Stromal cell of bone marrow (primary cell): Measurements from ENCODE around the gene HMCES.
A peak's percentile ranks its signal among the peaks of the same experiment; 100 is the strongest.

ENCODE experiments used
- DNase-seq: peaks from one replicate; pipeline ENCODE4 v3.0.0-alpha.2; 2012; ENCODE audit warnings: low read depth

The HMCES gene, protein sequence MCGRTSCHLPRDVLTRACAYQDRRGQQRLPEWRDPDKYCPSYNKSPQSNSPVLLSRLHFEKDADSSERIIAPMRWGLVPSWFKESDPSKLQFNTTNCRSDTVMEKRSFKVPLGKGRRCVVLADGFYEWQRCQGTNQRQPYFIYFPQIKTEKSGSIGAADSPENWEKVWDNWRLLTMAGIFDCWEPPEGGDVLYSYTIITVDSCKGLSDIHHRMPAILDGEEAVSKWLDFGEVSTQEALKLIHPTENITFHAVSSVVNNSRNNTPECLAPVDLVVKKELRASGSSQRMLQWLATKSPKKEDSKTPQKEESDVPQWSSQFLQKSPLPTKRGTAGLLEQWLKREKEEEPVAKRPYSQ

DNA sequence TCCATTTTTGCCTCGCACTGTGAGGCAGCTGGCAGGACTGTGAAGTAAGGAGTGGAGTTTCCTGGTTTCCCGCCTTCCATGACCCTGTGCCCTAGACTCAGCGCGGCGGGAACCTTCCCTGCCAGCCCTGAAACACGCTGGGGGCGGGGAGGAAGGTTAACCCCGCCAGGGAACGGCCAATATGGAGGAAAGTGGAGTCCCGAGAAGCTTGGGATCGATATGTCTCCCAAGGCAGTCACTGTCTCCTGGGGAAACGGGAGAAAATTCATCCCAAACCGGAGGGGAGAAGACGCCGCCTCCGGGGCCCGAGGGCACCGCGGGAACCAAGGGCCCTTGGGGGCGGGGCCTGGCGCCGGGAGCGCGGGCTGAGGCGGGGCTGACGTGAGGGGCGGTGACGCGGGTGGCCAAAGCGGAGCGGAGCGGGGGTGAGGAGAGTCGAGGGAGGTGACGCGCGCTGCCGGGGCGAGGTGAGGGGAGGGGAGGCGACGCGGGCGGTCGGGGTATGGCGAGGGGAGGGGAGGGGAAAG is at the start of gene HMCES:
HMCES (plus strand) TSS at position 432 of the 527 bp plus-strand sequence. CDS start 863 bp downstream, outside the sequence.
- DNase-seq, result peak; percentile 74

DNA sequence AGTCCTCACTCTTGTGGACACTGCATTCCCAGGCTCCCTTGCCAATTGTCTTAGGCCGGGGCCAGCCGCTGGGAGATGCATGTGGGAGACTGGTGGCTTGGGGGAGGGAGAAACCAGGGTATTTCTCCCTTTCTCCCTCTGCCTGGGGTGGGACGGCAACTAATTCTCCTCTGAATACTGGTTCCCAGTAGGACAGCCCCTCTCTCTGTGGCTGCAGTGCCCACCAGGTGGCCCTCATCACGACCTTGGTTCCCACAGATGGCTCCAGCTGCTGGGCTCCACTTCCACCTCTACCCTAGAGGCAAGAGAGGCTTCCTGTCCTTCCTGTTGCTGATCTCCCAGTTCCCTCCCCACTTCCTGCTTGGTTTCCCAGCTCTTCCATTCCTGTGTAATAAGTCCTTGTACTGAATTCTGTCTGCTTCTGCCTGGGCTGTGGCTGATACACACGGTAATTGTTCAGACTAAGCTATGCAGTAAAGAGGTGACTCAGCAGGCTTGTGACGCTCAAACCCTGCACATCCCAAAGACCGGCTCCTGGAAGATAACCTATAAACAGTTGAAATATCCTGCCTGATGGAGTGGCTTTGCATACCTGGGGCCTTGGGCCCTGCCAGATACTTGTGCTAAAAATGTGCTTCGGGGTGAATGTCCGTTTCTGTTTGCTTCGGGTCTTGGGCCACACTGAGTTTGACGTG is 49.6 kb upstream of the HMCES start:
- no peak for DNase-seq

DNA sequence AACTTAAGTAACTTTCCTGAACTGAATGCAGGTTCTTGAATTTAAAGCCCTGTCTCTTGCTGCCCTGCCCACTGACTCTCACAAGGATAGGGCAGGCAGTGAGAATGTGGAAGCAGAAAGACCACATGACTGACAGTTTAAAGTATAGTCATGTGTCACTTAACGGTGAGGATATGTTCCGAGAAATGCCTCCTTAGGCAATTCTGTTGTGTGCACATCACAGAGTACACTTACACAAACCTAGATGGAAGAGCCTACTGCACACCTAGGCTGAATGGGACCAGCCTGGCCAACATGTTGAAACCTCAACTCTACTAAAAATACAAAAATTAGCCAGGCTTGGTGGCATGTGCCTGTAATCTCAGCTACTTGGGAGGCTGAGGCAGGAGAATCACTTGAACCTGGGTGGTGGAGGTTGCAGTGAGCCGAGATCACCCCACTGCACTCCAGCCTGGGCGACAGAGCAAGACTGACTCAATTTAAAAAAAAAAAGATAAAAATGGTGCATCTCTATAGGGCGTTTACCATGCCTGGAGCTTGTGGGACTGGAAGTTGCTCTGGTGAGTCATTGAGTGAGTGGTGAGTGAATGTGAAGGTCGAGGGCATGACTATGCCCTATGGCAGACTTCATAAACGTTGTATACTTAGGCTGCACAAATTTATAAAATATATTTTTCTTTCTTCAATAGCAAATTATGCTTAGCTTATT is 48.2 kb upstream of the HMCES start:
- peak; percentile 83 for DNase-seq

DNA sequence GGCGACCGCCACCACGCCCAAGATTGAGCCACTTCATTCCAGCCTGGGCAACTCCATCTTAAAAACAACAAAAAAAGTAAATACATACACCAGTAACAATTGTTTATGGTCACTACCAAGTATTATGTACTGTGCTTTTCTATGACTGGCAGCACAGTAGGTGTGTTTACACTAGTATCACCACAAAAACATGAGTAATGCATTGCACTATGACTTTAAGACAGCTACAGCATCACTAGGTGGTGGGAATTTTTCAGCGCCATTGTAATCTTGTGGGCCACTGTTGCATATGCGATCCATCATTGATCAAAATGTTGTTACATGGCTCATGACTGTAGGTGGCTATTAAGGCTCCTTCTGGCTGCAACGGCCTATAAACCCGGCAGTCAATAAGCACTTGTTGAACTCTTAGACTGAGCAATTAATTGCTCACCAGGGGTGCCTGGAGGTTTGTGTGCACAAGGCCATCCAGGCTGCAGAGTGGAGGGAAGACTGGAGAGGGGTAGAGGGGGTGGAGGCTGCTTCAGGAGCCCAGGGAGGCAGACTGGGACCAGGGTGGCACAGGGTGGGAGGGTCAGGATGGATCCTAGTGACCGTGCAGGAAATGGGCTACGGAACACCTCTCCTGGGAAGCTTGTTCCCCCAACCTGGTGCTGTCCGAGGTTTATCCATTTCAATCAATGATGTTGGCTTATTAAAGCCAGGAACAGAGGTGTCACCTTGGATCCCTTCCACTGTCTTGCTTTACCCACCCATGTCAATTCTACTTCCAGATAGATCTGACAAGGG is 47.1 kb upstream of the HMCES start:
- DNase-seq, result no peak

DNA sequence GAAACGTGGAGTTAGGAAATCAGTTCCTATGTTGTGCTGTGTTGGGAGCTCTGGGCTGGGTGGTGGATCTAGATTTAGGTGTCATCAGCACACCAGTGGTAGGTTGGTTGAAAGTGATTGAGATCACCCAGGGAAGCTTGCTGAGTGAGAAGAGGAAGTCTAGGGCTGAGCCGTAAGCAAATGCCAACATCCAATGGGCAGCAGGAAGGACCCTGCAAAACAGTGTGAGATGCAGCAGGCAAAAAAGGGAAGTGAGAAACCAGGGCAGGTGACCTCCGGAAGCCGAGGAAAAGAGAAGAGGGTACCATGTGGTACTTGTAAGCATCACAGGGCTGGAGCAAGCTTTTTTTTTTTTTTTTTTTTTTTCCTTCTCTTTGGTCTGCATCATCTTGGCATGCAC is 45.1 kb upstream of the HMCES start:
- no peak for DNase-seq

DNA sequence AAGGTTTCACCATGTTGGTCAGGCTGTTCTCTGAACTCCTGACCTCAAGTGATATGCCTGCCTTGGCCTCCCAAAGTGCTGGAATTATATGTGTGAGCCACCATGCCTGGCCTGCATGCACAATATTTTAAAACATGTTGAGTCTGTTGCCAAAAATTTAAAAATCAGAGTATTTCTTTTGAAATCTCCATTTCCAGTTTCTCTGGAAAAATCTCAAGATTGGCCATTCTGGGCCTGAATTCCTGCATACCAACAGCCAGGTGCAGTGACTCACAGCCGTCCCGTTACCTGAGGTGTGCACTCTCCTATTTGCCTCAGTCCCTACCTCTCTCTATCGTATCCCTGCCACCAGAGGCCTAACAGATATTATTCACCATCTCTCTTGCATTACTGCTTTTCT is 44.2 kb upstream of the HMCES start:
- no peak for DNase-seq

DNA sequence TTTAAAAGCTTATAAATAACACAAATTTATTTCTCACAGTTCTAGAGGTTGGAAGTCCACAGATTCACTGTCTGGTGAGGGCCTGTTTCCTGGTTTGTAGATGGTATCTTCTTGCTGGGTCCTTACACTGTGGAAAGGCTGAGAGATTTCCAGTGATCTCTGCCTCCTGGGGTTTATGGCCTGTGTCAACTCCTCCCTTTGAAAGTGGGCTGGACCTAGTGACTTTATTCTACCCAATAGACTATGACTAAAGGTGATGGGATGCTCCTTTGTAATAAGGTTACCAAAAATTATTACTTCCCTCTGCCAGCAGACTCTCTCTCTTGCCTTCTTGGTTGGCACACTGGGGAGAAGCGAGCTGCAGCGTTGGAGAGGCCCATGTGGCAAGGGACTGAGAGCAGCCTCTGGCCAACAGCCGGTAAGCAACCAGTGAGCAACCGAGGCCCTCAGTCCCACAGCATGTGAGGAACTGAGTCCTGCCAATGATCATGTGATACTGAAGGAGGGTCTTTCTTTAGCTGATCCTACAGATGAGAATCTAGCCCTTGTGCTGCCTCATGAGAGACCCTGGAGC is 43.2 kb upstream of the HMCES start:
- no peak for DNase-seq

DNA sequence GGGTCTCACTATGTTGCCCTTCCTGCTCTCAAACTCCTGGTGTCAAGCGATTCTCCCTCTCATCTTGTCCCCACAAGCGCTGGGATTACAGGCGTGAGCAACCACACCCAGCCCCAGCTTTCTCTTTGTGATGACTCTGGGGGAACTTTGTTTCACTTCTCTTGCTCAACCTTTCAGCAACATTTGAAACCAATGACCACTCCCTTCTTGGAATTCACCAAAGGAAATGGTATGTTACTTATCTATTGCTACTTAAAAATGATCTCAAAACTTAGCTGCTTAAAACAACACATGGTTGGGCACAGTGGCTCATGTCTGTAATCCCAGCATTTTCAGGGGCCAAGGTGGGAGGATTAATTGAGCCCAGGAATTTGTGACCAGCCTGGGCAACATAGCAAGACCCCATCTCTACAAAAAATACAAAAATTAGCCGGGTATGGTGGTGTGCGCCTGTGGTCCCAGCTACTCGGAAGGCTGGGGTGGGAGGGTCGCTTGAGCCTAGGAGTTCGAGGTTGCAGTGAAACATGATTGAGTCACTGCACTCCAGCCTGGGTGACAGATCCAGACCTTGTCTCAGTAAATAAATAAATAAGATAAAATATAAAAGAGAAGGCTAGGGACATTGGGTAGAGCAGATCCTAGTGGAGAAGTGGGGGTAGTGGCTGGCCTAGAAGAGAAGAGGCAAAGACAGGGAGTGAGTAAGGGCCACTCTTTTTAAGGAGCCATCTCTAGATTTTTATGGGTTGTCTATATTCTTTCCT is 39.5 kb upstream of the HMCES start:
- DNase-seq, result peak; percentile 46

DNA sequence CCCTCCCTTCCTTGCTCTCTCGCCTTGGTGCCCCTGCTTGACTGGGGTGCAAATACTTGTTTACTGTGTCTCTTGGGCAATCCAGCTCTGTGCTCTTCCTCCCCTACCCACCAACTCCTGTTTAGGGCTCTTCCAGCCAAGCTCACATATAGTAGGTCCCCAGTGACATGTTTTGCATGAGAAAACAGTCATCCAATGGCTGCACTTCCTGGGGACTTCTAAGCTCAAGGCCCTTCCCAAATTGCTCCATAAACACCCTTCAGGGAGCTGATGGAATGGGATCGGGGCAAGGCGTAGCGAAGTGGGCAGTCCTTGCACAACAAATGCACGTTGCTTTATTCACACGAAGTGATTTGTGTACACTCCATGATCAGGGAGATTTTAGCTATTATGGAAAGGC is 38.7 kb upstream of the HMCES start:
- no peak for DNase-seq

DNA sequence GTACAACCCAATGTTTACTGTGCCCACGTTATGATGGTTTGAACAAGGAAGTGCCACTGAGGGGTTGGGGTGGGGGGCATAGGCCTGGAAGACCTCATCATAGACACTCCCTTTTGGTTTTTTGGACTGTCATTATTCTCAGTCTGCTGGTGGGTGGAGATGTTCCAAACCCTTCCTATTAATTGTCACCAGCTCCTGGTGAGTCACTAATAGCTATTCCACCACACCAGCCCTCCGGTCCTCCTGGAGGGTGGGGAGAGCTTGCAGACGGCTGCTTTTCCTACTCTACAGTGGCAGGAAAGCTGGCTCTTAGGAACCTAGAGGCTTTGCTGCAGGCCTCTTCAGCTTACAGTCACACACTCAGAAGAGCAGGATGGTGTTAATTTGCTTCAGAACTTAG is 38.2 kb upstream of the HMCES start:
- peak; percentile 28 for DNase-seq

DNA sequence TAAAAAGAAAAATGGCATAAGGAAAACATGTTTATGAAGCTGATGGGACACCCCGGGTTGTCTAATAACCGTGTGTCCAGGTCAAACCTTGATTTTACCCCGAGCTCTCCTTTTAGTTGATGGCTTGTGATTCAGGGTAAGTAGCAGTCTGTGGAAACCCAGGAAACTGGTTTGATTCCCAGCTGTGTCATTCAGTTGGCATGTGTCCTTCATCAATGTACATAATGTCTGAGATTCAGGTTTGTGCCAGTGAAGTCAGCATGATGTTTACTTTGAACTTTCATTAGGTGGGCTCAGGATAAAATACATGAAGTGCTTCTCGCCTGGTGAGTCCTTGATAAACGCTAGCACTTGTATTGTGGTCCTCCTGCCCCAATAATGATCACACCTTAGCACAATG is 33.5 kb upstream of the HMCES start:
- no peak for DNase-seq

DNA sequence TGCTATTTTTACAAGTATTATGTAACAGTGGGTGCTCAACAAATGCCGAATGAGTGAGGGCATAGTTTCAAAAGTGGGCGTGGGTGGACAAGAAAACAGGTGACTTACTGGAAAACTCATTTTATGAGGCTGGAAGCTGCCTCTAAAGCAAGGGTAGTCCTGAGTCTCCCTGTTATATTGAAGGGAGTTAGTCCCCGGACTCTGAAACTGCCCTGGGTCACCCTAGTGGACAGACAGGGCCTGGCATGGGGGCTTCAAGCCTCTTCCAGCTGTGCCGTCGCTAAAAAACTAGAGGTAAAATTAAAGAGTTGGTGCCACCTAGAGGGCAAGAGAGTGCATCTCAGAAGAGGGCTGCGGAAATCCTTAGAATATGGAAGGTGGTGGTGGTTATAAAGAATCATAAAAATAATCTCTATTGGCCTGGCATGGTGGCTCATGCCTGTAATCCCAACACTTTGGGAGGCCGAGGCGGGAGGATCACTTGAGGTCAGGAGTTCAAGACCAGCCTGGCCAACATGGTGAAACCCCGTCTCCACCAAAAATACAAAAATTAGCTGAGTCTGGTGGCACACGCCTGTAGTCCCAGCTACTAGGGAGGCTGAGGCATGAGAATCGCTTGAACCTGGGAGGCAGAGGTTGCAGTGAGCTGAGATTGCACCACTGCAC is 32.9 kb upstream of the HMCES start:
- peak; percentile 86 for DNase-seq

DNA sequence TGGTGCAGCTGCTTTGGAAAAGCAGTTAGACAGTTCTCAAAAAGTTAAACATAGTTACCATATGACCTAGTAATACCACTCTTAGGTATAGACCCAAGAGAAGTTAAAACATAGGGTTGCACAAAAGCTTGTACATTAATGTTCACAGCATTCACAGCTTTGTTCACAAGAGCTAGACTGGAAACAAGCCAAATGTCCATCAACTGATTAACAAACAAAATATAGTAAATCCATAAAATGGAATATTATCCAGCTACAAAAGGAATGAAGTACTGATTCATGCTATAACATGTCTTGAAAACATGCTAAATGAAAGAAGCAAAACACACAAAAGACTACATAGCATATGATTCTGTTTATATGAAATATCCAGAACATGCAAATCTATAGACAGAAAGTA is 32.0 kb upstream of the HMCES start:
- DNase-seq, result no peak

DNA sequence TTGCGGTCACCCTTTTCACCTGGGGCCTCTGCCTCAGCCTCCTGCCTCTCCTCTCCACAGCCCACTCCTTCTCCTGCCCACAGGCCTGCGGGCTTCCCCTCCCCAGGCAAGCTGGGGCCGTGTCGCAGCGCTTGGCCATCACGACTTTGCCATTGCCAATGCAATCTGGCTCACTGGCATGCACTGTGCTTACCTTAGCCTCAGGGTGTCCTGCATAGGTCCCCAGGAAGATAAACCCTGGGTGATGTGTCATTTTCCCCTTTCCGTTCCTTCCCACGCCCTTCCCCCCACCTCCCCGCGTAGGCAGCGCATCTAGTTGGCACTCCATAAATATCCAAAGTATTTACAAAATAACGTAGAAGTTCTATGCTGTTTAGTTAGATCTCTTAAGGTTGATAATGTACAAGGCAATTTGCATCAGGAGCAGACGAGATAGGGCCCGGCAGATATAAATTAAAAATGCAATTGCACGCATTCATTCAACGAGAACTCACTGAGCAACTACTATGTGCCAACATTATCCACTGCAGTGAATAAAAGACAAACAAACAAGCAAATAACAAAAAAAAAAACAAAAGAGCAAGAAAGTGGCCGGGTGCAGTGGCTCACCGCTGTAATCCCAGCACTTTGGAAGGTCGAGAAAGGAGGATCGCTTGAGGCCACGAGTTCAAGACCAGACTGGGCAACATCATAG is 30.2 kb upstream of the HMCES start:
- no peak for DNase-seq

DNA sequence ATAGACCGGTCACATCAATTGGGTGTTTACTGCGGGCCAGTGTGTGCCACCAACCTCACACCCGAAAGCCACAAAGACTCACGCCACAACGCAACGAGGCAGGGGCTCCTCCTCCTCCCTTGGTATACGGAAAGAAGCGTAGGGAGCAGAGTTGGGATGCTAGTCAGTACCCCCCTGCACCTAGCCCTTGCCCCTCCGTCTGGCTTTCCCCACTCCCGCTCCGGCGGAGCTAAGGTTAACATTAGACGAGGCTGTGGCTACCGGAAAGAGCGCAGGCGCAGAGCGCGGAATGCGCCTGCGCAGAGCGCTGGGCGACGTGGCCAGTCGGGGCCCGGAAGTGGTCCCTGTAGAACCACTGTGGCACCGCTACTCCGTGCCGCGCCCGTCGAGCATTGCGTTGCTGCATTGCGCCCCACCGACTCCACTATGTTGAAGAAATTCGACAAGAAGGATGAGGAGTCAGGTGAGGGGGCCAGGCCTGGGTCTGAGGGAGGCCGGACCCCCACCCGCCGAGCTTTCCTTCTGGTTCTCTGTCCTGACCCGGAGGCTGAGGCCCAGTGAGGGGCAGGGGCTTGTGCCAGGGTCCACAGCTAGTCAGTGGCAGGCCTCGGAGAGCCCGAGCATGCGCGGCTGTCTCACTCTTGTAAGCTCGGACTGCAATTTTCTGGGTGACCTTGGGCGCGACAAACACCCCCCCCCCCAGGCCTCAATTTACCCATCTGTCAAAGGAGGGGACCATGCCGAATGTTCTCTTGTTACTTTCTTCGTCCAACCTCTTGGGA is 29.2 kb upstream of the HMCES start, which contains the start of gene COPG1:
COPG1 (plus strand) TSS at position 323 of the 782 bp plus-strand sequence; CDS start at position 427, 104 bp downstream.
- DNase-seq, result peak; percentile 73

DNA sequence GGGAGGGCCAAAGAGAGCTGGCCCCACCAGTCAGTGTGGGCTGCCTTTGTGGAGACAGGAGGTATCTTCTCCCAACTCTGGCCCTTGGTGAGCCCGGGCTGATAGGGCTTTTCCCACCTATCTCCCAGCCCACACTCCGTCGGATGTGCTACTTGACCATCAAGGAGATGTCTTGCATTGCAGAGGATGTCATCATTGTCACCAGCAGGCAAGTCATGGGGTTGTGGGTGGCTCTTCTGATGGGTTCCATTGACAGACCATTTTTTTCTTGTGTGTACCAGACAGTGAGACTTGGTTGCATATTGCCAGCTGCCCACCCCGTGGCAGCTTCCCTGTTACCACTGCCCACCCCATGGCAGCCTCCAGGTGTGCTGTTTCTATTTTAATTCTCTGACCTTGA is 25.9 kb upstream of the HMCES start:
- no peak for DNase-seq

DNA sequence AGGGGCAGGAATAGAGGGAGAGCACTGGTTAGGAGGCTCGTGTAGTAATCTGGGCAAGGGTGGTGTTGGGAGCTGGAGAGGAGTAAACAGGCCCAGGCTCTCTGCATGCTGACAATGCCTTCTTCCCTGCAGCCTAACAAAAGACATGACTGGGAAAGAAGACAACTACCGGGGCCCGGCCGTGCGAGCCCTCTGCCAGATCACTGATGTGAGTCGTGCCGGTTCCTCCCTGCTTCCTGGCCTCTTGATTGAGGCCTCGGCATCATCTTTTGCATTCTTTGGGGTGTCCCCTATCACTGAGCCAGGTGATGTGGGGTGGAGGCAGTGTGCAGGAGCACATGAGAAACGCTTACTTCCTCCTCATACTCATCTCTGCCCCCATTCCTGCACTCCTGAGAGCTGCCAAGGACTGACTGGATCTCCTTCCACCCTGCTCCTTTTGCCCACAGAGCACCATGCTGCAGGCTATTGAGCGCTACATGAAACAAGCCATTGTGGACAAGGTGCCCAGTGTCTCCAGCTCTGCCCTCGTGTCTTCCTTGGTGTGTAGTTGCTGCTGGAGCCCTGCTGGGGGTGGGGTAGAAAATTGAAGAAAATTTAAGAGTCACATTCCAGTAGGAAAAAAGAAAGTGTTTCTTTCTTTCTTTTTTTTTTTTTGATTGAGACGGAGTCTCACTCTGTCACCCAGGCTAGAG is 24.0 kb upstream of the HMCES start:
- DNase-seq, result no peak

DNA sequence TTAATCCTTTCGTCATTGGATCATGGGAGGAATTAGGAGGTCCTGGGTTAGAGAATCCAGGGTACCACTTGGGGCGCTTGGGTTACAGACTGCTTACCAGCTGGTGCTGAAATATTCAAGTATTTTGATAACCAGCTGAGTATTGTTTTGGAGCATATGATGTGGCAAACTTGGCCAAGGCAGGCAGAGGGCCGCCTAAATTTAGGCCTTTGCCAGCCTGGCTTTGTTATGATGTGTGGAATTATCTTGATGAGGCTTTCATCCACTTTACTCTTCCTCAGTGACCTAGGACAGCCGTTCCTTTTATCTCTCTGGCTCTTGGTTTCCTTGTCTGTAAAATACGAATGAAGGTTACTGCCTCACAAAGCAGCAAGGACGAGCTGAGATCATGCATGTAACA is 22.4 kb upstream of the HMCES start:
- DNase-seq, result no peak
